Activated B cell treated with CpG ODN at 0.5 μM for 24 hours (primary cell): ENCODE data around the gene PRELP. TPM values are rescaled to one million over a fixed set of nuclear protein-coding genes. Genes with fewer than 3 reads are reported as not detected.

Experiments used
- ATAC-seq: fragments of 200-7000 bp; cut with Tn5 transposase; one replicate; pipeline ENCODE4 v1.10.0; 2021; ENCODE audit warnings: low read depth, mild to moderate bottlenecking, moderate library complexity
- CTCF ChIA-PET: fragments of 350-600 bp; sonication (Branson Sonifier 250); formaldehyde crosslinking; loops from one replicate; lab custom pipeline; 2021; ENCODE audit warnings: antibody characterized with exemption; lab: Charles Lee
- POLR2A ChIA-PET: fragments of 350-600 bp; sonication (Branson Sonifier 250); formaldehyde crosslinking; loops from one replicate; lab custom pipeline; 2021; ENCODE audit warnings: antibody characterized with exemption; lab: Charles Lee
- DNase-seq: peaks from one replicate; pipeline ENCODE4 v3.0.0; 2022
- H3K27ac Mint-ChIP-seq: one replicate; pipeline ENCODE4 v1.8.0; 2020; ENCODE audit warnings: mixed read lengths
- H3K27me3 Mint-ChIP-seq: one replicate; pipeline ENCODE4 v1.8.0; 2021; ENCODE audit warnings: mixed read lengths
- H3K36me3 Mint-ChIP-seq: one replicate; pipeline ENCODE4 v1.8.0; 2021; ENCODE audit warnings: low read depth, mixed read lengths
- H3K4me1 Mint-ChIP-seq: one replicate; pipeline ENCODE4 v1.8.0; 2021; ENCODE audit warnings: mixed read lengths
- H3K4me3 Mint-ChIP-seq: one replicate; pipeline ENCODE4 v1.8.0; 2020; ENCODE audit warnings: mild to moderate bottlenecking, mixed read lengths
- H3K9me3 Mint-ChIP-seq: one replicate; pipeline ENCODE4 v1.8.0; 2020; ENCODE audit warnings: mixed read lengths
- intact Hi-C: fragments of 100-400 bp; cut with micrococcal nuclease; formaldehyde crosslinking; loops from one replicate; pipeline ENCODE4 v1.15.1; 2024
- total RNA-seq: library from RNA; stranded (reverse); gene quantifications from 2 replicates; pipeline ENCODE4 v1.2.3, GENCODE V29; 2022
- TF ChIP-seq, protein P1 (sequence below): fragments of 200-600 bp; IDR thresholded peaks from one replicate; pipeline ENCODE4 v1.8.0; 2022; ENCODE audit warnings: antibody characterized with exemption, mild to moderate bottlenecking

Gene PRELP
- total RNA-seq, 1 donor from 2014 or later, result not detected

DNA sequence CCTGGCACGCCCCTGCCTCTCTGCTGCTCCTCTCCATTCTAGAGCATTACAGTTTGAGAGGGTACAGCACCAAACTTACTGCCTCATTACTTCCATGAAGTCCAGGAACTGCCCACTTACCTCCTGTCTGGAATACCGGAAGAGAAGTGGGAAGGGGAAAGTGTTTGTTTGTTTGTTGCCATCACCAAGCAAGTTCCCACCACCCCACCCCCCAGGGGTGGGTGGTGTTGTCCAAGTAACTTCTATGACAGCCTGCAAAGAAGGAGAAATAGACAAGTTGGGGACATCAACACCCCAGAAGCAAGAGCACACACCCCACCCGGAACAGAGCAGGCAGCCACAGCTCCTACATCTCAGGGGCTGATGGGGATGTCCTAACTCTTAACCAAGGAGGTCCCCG is 36.3 kb downstream of the PRELP start:
- CTCF ChIA-PET, result no interaction called here
- Mint-ChIP-seq H3K4me1 (peaks cover 10% of the 10 kb centered on the region), H3K27ac (no peak overlapping the region), H3K4me3 (no peak overlapping the region), H3K9me3 (no peaks in the 10 kb centered on the region), H3K27me3 (peaks cover 6% of the 10 kb centered on the region), H3K36me3 (no peaks in the 10 kb centered on the region)
- intact Hi-C loops, result no loop called here
- POLR2A ChIA-PET, result no interaction called here
- ATAC-seq, result no peak
- TF ChIP-seq, protein P1, sequence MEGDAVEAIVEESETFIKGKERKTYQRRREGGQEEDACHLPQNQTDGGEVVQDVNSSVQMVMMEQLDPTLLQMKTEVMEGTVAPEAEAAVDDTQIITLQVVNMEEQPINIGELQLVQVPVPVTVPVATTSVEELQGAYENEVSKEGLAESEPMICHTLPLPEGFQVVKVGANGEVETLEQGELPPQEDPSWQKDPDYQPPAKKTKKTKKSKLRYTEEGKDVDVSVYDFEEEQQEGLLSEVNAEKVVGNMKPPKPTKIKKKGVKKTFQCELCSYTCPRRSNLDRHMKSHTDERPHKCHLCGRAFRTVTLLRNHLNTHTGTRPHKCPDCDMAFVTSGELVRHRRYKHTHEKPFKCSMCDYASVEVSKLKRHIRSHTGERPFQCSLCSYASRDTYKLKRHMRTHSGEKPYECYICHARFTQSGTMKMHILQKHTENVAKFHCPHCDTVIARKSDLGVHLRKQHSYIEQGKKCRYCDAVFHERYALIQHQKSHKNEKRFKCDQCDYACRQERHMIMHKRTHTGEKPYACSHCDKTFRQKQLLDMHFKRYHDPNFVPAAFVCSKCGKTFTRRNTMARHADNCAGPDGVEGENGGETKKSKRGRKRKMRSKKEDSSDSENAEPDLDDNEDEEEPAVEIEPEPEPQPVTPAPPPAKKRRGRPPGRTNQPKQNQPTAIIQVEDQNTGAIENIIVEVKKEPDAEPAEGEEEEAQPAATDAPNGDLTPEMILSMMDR, result no peak
- no peak for DNase-seq

DNA sequence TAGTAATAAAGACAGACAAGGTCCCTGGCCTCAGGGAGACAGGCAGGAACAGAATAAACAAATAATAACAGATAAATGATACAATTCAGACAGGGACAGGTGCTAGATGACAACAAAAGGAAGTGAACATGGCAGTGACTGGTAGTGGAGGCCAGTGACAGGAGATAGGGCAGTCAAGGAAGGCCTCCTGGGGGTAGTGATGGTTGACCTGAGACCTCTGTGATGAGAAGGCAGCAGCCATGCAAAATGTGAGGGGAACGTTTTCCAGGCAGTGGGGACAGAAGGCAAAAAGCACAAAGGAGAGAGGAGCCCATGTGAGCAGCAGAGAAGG is 36.9 kb downstream of the PRELP start:
- Mint-ChIP-seq H3K27me3 (peaks cover 6% of the 10 kb centered on the region), H3K27ac (no peak overlapping the region), H3K4me1 (peaks cover 10% of the 10 kb centered on the region), H3K36me3 (no peaks in the 10 kb centered on the region), H3K9me3 (no peaks in the 10 kb centered on the region), H3K4me3 (no peak overlapping the region)
- POLR2A ChIA-PET, result no interaction called here
- intact Hi-C loops, result no loop called here
- TF ChIP-seq, protein P1, result no peak
- no peak for ATAC-seq
- DNase-seq, result no peak
- CTCF ChIA-PET, result no interaction called here

DNA sequence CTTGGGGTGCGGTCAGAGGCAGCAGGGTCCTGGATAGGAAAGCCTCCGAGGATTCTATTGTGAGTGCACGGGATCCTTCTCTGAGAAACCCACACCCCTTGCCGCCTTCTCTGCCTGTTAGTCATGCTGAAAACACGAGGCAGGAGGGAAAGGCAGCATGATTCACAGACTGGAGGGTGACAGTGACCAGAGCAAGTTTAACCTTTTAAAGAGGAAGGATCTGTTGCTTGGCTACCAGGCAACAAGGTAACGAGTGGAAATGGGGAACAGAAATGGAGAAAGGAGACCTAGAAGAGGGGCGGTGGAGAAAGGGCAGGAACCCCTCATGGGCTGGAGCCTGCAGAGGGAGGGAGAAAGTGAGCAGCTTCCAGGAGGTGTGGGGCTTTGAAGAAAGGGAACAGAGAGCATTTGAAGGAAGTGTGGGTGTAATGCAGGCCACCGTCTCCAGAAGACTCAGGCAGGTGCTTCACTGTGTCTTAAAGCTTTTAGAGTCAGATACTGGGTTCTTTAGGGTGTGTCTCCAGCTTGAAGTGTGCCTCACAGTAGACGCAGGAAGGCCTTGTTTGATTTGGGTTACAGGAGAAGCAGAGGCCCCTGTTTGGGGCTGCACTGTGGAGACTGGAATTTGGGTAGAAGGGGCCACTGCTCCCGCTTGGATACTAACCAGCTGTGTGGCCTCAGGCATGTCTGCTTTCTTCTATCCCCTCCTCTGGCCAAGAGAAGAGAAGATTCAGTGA is 37.4 kb downstream of the PRELP start:
- no peak for ATAC-seq
- Mint-ChIP-seq H3K27ac (no peak overlapping the region), H3K36me3 (no peaks in the 10 kb centered on the region), H3K4me1 (peaks cover 10% of the 10 kb centered on the region), H3K27me3 (peaks cover 6% of the 10 kb centered on the region), H3K9me3 (no peaks in the 10 kb centered on the region), H3K4me3 (no peak overlapping the region)
- intact Hi-C loops, result no loop called here
- ChIA-PET CTCF (interaction anchor here (1.0 kb wide), 1 partner anchor 9 kb away, joined by 5 read pairs; no protein-coding TSS in a partner anchor), POLR2A (no interaction called here)
- DNase-seq, result no peak
- TF ChIP-seq, protein P1, result no peak

DNA sequence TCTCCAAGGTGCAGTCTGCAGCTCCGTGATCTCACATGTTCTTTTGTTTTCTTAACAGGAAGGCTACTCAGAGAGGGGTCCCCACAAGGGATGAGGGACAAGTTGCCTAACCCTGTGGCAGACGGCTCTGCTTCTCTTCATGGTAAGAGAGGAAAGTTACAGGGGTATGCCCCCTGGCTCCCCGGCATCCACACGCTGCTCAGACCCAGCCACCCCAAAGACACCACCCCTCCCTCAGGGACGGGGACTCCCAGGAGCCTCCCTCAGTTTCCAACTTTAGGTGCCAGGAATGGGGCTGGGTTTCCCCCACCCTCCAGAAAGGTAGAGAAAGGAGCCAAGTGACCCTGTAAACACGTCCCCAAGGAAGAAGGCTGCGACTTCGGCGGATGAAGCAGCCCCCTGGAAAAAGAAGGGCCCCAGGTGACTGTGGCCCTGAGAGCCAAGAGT is 38.0 kb downstream of the PRELP start:
- ChIA-PET CTCF (interaction anchor here (1.0 kb wide), 1 partner anchor 10 kb away, joined by 5 read pairs; no protein-coding TSS in a partner anchor), POLR2A (no interaction called here)
- no peak for ATAC-seq
- H3K9me3 Mint-ChIP-seq, result no peaks in the 10 kb centered on the region
- no peak overlapping the region for H3K4me3 Mint-ChIP-seq
- H3K27ac Mint-ChIP-seq, result no peak overlapping the region
- intact Hi-C loops, result no loop called here
- no peak for DNase-seq
- H3K36me3 Mint-ChIP-seq, result no peaks in the 10 kb centered on the region
- H3K4me1 Mint-ChIP-seq, result peaks cover 10% of the 10 kb centered on the region
- TF ChIP-seq, protein P1, result no peak
- H3K27me3 Mint-ChIP-seq, result peaks cover 6% of the 10 kb centered on the region

DNA sequence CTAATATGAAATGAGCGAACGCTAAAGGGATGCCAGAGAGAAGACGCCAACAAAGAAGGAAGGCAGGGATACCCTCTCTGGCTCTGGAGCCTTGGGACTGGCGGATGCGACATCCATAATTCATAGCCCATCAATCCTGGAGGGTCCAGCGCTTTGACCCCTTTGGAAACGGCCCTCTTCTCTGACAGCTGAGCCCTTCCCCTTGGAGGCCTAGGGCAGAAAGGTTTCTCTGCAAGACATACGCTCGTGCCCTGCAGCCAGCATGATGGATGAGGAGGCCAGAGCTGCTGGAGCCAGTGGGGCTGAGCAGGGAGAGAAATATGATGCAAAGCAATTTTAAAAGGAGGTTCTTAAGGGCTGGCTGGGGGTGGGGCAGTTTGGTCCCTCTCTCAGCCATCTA is 40.6 kb downstream of the PRELP start:
- ATAC-seq (no peak), DNase-seq (no peak)
- Mint-ChIP-seq H3K4me3 (no peak overlapping the region), H3K27ac (no peak overlapping the region), H3K4me1 (peaks cover 10% of the 10 kb centered on the region), H3K36me3 (no peaks in the 10 kb centered on the region), H3K27me3 (peaks cover 6% of the 10 kb centered on the region), H3K9me3 (no peaks in the 10 kb centered on the region)
- ChIA-PET CTCF (no interaction called here), POLR2A (no interaction called here)
- intact Hi-C loops, result no loop called here
- TF ChIP-seq, protein P1, result no peak
